T47D (cell line): ENCODE data around the gene ANKRD33.

Experiments used
- DNase-seq, 2 experiments: peaks; one replicate each; pipeline versions ENCODE4 v3.0.0 to v3.0.0-alpha.2; 2011 to 2012; ENCODE audit warnings: low read depth in 1 of 2, low spot score in 1 of 2
- JUND ChIP-seq: IDR thresholded peaks from 2 replicates; pipeline ENCODE4 v1.6.1; 2012; ENCODE audit warnings: low read depth
- in situ Hi-C: cut with HindIII; loops from 2 replicates; pipeline ENCODE4 v1.10.0; 2016; ENCODE audit warnings: low sequenced_read_pairs, low pct_unique_long_range_greater_than_20kb

Gene ANKRD33

GRCh38 chr12:51913071-51914033 lies 25.4 kb downstream of the ANKRD33 start:
- in situ Hi-C loops, result no loop called here
- no peak for TF ChIP-seq JUND
- DNase-seq, result no peak

GRCh38 chr12:51914034-51914923 lies 26.4 kb downstream of the ANKRD33 start:
- no peak for TF ChIP-seq JUND
- DNase-seq, result no peak
- in situ Hi-C loops, result no loop called here

GRCh38 chr12:51915003-51915625 lies 27.2 kb downstream of the ANKRD33 start:
- in situ Hi-C loops, result no loop called here
- no peak for DNase-seq
- no peak for TF ChIP-seq JUND

- in situ Hi-C loops, result no loop called here
- no peak for DNase-seq
- no peak for TF ChIP-seq JUND
Observed at GRCh38 chr12:51915951-51916350, 28.0 kb downstream of the ANKRD33 start.

GRCh38 chr12:51917041-51917590 lies 29.2 kb downstream of the ANKRD33 start:
- in situ Hi-C loops, result no loop called here
- TF ChIP-seq JUND, result no peak
- DNase-seq, result no peak

- DNase-seq, result no peak
- in situ Hi-C loops, result no loop called here
- no peak for TF ChIP-seq JUND
Observed at GRCh38 chr12:51917746-51918453, 30.0 kb downstream of the ANKRD33 start.

GRCh38 chr12:51920046-51920445 lies 32.1 kb downstream of the ANKRD33 start:
- in situ Hi-C loops, result no loop called here
- no peak for TF ChIP-seq JUND
- DNase-seq, result no peak

GRCh38 chr12:51921017-51921725 lies 33.3 kb downstream of the ANKRD33 start:
- DNase-seq, result no peak
- TF ChIP-seq JUND, result no peak
- in situ Hi-C loops, result no loop called here

GRCh38 chr12:51922146-51922545 lies 34.2 kb downstream of the ANKRD33 start:
- TF ChIP-seq JUND, result no peak
- no peak for DNase-seq
- in situ Hi-C loops, result no loop called here

- in situ Hi-C loops, result no loop called here
- no peak for TF ChIP-seq JUND
- DNase-seq, result no peak
Observed at GRCh38 chr12:51922762-51923505, 35.0 kb downstream of the ANKRD33 start.
